Cardiac septum (tissue), 1 donor: ENCODE results near the gene HIVEP2. TPM values are rescaled to one million over a fixed set of nuclear protein-coding genes. Genes with fewer than 3 reads are reported as not detected.

Experiments used
- DNase-seq: peaks from one replicate; pipeline ENCODE4 v3.0.0-alpha.2; 2020; ENCODE audit warnings: low spot score
- intact Hi-C: fragments of 100-400 bp; cut with DNase I; formaldehyde crosslinking; loops from one replicate; pipeline ENCODE4 v1.14.0; 2022
- total RNA-seq: library from RNA; stranded (reverse); fragmentation: NEBNext Ultra II Directional; extraction: Animal tissue kit (Norgen Biotek cat#: 25700); gene quantifications from one replicate; pipeline ENCODE4 v1.2.1, GENCODE V29; 2021
- donor health status: DM: no; HTN: no; CAD: no.

HIVEP2 gene
- total RNA-seq, 1 donor from 2014 or later = 25.7 TPM

GRCh38 chr6:142811923-142812322, 133.1 kb downstream of the HIVEP2 start:
- no peak for DNase-seq
- intact Hi-C loops = no loop called here

DNA sequence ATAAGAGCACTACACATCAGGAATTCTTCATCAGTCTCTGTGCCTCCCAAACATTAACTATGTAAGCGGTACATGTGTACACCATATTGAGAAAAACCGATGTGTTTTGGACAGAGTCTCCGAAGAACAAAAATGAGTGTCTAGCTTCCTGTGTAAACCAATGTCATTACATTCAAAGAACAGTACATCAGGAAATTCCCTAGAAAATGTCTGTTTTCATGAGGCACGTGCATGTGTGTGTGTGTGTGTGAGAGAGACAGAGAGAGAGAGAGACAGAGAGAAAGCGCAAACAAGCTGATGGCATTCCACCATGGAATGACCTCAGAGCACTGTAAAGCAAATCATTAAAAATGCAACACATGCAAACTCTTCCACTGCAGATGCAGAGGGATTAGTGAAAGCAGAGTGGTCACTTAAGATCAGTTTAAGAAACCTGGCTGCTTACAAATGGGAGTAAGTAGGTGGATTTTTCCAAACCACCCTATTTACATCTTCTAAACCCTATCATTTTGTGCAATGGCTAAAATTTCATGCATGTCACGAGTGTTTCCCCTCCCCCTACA, 133.9 kb downstream of the HIVEP2 start:
- intact Hi-C loops = no loop called here
- no peak for DNase-seq

DNA sequence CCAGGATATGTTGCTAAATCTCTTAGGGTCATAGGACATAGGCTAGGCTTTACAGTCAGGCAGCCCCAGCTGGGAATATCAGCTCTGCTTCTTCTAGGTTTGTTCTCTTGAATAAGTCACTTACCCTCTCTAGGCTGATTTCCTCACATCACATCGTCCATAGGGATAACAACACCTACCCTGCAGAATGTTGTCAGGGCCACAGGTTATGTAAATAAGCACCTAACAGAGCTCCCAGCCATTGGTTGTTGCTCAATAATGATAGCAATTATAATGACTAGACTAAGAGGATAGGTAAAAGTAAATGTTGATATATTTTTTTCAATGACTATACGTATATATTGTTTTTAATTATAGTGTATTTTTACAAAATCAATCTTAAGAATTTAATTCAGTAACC, 135.0 kb downstream of the HIVEP2 start:
- DNase-seq = no peak
- intact Hi-C loops = no loop called here

DNA sequence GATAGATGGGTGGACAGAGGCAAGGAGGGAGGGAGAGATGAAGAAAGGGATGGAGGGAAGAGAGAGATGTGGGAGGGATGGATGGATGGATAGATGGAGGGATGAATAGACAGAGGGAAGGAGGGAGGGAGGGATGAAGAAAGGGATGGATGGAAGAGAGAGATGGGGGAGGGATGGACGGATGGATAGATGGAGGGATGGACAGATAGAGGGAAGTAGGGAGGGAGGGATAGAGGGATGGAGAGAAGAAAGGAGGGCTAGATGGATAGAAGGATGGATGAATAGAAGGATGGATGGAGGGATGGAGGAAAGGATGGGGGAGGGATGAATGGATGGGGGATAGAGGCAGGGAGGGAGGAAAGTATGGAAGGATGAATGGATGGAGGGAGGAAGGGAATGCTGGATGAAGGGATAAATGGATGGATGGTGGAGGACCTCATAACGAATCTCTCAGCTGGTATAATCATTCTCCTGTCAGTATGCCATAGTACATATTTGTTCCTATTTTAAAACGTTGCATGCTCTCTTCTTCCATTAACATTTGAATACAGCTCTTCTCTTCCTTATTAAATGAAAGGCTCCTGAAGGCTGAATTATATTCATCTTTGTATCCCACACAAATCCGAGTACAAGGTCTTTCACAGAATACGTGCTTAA, 136.4 kb downstream of the HIVEP2 start:
- intact Hi-C loops = no loop called here
- DNase-seq = no peak

GRCh38 chr6:142805042-142805441, 139.9 kb downstream of the HIVEP2 start:
- no peak for DNase-seq
- intact Hi-C loops = no loop called here

GRCh38 chr6:142804490-142804889, 140.5 kb downstream of the HIVEP2 start:
- no peak for DNase-seq
- intact Hi-C loops = no loop called here

DNA sequence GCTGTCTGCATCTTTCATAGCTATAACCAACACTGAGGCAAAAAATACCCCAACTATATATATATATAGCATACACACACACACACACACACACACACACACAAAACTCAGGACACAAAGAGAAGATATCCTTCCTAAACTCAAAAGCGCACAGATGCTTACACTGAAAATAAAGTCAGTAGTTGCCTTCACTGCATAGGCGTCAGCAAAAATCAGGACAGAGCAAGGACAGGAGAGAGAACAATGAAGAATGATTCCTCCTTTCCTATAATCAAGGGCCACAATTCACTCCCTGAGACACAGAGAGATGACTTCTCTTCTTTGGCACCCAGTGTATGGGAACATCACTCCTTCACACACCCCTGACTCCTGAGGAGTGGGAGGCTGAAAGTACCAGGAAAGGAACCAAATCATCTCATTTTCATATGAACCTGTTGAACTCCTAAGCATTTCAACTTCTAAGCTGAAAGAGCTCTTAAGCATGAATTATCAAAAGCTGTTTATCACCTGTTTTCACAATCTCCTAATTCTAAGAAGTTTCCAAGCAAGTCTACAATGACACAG, 141.4 kb downstream of the HIVEP2 start:
- DNase-seq = no peak
- intact Hi-C loops = no loop called here

GRCh38 chr6:142803032-142803431, 141.9 kb downstream of the HIVEP2 start:
- intact Hi-C loops = no loop called here
- no peak for DNase-seq

GRCh38 chr6:142802124-142802523, 142.9 kb downstream of the HIVEP2 start:
- intact Hi-C loops = no loop called here
- no peak for DNase-seq

DNA sequence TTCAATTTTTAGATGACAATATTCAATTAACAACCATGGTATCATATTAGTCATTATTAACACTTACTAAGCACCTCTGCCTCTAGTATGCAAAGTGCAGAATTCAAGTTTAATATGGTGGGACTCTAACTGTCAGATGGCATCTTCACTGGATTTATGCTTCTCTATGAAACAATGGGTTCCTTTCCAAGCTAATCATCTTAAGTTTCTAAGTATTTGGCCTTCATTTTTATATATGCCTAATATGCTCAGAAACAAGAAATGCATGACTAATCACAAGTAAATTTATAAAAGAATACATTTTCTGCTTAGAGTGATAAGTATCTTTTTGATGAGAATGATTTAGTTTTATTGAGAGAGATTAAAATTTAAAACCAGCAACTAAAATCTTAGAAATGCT, 144.7 kb downstream of the HIVEP2 start:
- no peak for DNase-seq
- intact Hi-C loops = no loop called here

DNA sequence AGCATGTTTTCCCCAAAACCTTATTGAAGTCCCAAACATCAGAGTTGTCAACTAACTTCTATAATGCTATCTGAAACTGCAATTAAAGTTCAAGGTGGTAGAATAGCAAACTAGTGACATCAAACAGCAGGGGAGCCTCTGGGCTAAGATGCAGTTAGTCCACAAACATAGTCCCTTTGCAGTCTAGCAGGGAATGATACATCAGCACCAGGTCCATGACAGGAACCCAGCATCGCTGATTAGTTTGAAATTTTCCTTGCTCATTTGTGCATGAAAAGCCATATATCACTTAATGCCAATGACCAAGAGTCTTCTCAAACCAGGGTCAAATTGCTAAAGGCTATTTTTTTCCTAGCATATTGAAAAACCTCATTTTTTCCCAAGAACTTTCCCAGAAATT, 145.3 kb downstream of the HIVEP2 start:
- no peak for DNase-seq
- intact Hi-C loops = no loop called here

- intact Hi-C loops = no loop called here
- DNase-seq = no peak
Observed at GRCh38 chr6:142797159-142797558, 147.8 kb downstream of the HIVEP2 start.

- intact Hi-C loops = no loop called here
- no peak for DNase-seq
Observed at GRCh38 chr6:142796571-142796970, 148.4 kb downstream of the HIVEP2 start.

DNA sequence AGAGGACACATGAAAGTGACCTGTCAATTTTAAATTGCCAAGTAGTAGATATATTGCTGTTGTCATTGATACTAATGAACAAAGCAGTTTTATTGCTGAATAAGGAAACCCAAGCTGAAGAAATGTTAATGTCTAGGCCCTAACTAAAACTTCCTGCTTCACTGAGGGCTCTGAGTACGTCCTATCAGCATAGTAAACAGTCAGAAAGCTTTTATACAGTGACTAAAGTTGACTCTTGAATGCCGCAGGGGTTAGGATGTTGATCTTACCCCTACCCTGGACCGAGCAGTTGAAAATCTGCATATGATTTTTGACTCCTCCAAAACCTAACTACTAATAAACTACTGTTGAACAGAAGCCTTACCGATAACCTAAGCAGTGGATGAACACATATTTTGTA, 149.0 kb downstream of the HIVEP2 start:
- DNase-seq = no peak
- intact Hi-C loops = no loop called here

- DNase-seq = no peak
- intact Hi-C loops = no loop called here
Observed at GRCh38 chr6:142794424-142794823, 150.6 kb downstream of the HIVEP2 start.

DNA sequence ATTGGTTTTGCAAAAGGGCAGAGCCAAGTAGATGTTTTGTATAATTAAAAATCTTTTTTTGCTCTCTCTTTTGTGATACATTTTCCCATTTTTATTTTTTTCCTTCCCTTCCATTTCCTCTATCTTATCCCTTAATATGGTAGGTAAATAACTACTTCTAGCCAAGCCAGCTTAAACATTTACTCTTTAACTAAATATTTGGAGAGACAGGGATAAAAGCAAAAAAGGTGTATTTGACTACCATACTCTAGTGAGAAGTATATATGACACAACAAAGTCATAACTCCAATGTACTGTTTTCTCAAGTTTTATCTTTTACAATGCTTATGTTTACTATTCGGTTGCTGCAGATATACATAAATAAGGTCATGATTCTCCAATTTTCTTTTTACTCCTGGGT, 154.7 kb downstream of the HIVEP2 start:
- no peak for DNase-seq
- intact Hi-C loops = no loop called here

GRCh38 chr6:142787422-142787821, 157.6 kb downstream of the HIVEP2 start:
- intact Hi-C loops = no loop called here
- no peak for DNase-seq

- no peak for DNase-seq
- intact Hi-C loops = no loop called here
Observed at GRCh38 chr6:142786476-142786875, 158.5 kb downstream of the HIVEP2 start.

GRCh38 chr6:142784344-142784743, 160.6 kb downstream of the HIVEP2 start:
- DNase-seq = no peak
- intact Hi-C loops = no loop called here

DNA sequence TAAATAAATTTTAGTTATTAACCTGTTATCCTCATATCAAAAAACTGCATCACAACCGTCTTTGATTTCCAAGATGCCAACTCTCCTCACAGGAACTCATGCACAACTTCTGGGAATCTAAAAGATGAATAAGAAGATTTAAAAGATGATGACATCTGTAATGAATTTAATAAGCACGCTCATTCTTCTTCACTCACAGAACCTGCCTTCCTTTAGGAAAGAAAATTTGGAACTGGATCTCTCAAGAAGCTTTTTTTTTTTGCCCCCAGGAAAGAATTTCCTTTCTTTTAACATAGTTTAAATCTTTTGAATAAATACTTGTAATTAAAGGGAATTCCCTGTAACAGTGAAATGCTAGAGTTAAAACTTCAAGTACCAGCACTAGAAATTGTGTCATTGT, 161.5 kb downstream of the HIVEP2 start:
- intact Hi-C loops = no loop called here
- no peak for DNase-seq

- DNase-seq = no peak
- intact Hi-C loops = no loop called here
Observed at GRCh38 chr6:142781129-142781528, 163.8 kb downstream of the HIVEP2 start.
